ENCODE data around the gene PIEZO2.

- TF ChIP-seq CTCF (optimal IDR thresholded peaks at IDR 0.05 in 1 of 3, IDR thresholded peaks at IDR 0.05 in 1 of 3, conservative IDR thresholded peaks at IDR 0.05 in 1 of 3; ENCODE audit: extremely low read depth in 1 of 3, insufficient read depth in 2 of 3, low read length in 3 of 3) (no peak), EZH2 (IDR thresholded peaks at IDR 0.05; ENCODE audit: low read length) (no peak)
These were observed 343.7 kb downstream of the PIEZO2 start for GRCh38 chr18:10805587-10806118.

Data from keratinocyte (primary cell).